GM23248 (cell line): Measurements from ENCODE around the gene OMA1.

Experiments
- EZH2 ChIP-seq: fragments of 200-600 bp; sonication (generic); IDR thresholded peaks from 2 replicates; pipeline ENCODE4 v1.6.1; 2018; ENCODE audit warnings: antibody characterized with exemption, mild to moderate bottlenecking; ENCODE audit not compliant: insufficient read depth, poor library complexity, severe bottlenecking
- EZH2phosphoT487 ChIP-seq: fragments of 200-600 bp; sonication (generic); IDR thresholded peaks from 2 replicates; pipeline ENCODE4 v1.6.1; 2018; ENCODE audit warnings: antibody characterized with exemption, moderate library complexity, mild to moderate bottlenecking, low read depth; ENCODE audit not compliant: insufficient read depth

GRCh38 chr1:58465176-58465575, 81.3 kb downstream of the OMA1 start:
- TF ChIP-seq EZH2 (no peak), EZH2phosphoT487 (no peak)
